NCI-H146 treated with DMSO at 0.1 percent for 48 hours (cell line): Measurements from ENCODE around the gene CRELD2.

ENCODE experiments used
- DNase-seq: peaks from one replicate; lab custom pipeline; 2025; ENCODE audit not compliant: unreplicated experiment; lab: John Stamatoyannopoulos, UW

Gene CRELD2, protein sequence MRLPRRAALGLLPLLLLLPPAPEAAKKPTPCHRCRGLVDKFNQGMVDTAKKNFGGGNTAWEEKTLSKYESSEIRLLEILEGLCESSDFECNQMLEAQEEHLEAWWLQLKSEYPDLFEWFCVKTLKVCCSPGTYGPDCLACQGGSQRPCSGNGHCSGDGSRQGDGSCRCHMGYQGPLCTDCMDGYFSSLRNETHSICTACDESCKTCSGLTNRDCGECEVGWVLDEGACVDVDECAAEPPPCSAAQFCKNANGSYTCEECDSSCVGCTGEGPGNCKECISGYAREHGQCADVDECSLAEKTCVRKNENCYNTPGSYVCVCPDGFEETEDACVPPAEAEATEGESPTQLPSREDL

DNA sequence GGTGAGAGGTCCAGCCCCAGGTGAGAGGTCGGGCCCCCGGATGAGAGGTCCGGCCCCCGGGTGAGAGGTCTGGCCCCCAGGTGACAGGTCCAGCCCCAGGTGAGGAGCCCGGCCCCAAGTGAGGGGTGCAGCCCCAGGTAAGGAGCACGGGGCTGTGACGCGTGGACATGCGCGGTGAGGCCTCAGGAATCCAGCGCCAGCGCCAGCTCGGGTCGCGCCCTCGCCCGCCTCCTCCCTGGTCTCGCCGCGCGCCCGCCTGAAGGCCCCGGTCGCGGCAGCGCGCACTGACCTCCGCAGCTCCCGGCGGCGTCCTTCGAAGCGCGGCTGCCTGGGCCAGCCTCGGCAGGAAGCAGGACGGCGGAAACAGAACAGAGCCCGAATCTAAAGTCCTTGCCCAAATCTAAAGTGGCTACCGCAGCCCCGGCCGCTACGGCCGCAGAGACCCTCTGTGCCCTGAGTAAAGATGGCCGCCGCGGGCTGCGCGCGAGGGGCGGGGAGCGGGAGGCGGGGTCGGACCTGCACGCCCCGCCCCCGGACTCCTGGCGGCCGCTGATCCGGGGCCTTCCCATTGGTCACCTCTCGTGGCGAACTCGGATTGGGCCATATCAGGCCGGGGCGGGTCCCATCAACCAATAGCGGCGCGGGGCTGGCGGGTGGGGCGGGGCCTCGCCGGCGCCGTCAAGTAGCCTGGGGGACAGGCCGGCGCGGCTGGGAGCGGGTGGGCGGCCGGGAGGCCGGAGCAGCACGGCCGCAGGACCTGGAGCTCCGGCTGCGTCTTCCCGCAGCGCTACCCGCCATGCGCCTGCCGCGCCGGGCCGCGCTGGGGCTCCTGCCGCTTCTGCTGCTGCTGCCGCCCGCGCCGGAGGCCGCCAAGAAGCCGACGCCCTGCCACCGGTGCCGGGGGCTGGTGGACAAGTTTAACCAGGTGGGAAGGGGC lies at the start of gene CRELD2, which contains the start of gene ALG12:
Gene CRELD2, plus strand, starts transcription at position 661 of the 937 bp plus-strand sequence. Its CDS starts 136 bp downstream, at position 797.
Gene ALG12, minus strand, starts transcription at position 465 of the 937 bp plus-strand sequence. CDS start 4,673 bp downstream, outside the sequence.
- peak; percentile 86 for DNase-seq

DNA sequence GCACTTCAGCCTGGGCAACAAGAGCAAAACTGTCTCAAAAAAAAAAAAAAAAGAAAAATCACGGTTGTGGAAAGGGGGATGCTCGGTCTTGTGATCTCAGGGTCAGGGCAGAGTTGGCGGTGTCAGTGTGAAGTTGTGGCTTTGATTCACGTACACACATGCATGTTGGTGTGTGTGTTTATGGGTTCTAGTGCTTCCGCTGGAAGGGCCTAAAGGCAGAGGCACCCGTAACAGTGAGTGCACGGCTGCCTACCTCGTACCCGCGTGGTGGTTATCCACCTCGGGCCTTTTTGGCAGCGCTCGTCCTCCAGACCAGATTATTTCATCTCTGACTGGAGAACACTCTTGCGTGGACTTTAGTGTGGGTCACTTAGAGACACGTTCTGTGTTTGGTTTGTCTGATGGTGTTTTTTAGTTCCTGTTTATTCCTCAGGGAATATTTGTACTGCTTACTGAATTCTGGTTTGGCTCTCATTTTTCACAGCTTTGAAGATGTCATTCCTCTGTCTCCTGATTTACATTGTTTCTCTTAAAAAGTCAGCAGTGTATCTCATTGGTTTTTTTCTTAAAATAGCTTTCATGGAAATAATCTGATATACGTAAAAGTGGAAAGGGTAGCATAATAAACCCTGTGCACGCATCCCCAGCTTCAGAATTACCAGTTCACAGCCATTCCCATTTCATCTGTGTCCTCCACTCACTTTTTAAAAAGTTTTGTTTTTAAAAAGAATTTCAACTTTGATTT lies 49.2 kb upstream of the CRELD2 start:
- DNase-seq, result no peak

DNA sequence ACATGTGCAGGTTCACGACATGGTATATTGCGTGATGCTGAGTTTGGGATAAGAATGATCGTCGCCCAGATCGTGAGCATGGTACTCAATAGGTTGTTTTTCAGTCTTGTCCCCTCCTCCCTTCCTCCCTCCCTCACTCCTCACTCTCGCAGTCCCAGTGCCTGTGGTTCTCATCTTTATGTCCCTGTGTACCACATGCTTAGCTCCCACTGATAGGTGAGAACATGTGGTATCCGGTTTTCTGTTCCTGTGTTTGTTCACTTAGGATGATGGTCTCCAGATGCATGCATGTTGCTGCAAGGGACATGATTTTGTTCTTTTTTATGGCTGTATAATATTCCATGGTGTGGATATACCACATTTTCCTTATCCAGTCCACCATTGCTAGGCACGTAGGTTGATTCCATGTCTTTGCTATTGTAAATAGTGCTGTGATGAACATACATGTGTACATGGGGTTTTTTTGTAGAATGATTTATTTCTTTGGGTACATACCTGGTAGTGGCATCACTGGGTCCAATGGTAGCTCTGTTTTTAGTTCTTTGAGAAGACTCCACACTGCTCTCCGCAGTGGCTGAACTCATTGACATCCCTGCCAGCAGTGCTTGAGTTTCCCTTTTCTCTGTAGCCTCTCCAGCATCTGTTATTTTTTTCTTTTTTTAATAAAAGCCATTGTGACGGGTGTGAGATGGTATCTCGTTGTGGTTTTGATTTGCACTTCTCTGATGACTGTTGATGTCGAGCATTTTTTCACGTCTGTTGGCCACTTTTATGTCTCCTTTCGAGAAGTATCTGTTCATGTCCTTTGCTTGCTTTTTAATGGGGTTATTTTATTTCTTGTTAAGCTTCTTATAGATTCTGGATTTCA lies 48.4 kb upstream of the CRELD2 start:
- DNase-seq, result no peak

DNA sequence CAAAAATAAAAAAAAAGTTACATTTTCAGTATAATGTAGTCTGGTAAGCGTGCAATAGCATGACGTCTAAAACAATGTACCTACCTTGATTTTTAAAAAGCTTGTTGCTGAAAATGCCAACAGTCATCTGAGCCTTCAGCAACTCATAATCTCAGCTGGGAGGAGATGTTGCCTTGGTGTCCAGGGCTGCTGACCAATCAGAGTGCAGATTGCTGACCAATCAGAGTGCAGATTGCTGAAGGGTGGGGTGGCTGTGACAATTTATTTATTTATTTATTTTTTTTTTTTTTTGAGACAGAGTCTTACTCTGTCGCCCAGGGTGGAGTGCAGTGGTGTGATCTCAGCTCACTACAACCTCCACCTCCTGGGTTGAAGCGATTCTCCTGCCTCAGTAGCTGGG lies 47.0 kb upstream of the CRELD2 start:
- DNase-seq, result no peak

DNA sequence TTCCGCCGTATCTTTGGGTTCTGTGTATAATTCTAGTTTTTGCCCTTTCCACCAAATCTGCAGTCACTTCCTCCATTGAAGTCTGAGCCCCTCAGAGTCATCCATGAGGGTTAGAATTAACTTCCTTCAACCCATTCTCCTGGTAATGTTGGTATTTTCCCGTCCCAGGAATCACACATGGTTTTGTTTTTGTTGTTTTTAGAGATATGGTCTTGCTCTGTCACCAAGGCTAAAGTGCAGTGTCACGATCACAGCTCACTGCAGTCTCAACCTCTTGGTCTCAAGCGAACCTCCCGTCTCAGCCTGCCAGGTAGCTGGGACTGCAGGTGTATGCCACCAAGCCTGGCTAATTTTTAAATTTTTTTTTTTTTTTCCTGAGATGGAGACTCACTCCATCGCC lies 46.1 kb upstream of the CRELD2 start:
- DNase-seq, result no peak

DNA sequence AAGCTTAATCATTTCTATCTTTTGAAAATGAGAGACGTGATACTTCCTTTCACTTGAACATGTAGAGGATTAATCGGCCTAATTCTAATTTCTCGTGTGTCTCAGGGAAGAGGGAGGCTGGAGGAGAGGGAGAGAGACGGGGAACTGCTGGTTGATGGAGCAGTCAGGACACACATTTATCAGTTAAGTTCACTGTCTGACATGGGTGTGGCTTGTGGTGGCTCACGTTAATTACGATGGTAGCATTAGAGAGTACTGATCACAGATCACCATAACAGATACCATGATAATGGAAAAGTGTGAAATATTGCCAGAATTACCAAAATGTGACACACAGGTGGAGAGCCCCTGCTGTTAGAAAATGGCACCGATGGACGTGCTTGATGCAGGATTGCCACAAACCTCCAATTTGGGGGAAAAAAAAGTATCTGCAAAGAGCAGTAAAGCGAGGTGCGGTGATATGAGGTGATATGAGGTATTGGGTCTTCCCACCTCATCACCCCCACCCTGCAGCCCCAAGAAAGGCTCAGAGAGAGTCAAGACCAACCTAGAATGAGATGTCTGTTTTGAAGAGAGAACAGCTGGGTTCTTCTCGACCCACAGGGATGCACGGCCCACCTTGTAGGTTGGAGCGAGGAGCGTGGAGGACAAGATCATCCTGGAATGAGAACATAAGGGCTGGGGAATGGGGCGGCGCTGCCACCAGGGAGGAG lies 45.0 kb upstream of the CRELD2 start:
- DNase-seq, result no peak

DNA sequence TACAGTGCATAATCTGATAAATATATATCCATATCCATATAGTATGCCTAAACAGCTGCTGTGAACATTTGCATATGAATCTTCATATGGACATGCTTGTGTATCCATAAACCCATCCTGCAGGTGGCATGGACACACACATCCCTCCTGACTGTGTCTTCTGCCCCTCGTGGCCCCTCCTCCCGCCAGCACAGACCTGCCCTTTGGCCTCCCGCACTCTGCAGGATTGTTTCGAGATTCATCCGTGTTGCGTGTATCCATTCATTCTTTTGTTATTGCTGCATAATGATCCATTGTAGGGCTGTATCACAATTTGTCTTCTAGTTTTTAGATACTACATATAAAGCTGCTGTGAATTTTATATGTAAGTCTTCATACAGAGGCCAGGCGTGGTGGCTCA lies 40.8 kb upstream of the CRELD2 start:
- no peak for DNase-seq

DNA sequence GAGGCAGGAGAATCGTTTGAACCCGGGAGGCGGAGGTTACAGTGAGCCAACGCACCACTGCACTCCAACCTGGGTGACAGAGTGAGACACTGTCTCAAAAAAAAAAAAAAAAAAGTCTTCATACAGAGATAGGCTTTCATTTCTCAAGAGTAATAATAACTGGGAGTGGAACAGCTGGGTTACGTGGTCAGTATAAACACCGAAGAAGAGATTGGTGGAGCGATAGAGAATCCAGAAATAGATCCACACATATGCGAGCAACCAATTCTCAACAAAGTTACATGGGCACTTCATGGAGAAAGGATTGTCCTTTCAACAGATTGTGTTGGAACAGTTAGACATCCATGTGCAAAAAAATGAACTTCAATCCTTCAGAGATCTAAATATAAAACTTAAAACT lies 40.2 kb upstream of the CRELD2 start:
- no peak for DNase-seq

DNA sequence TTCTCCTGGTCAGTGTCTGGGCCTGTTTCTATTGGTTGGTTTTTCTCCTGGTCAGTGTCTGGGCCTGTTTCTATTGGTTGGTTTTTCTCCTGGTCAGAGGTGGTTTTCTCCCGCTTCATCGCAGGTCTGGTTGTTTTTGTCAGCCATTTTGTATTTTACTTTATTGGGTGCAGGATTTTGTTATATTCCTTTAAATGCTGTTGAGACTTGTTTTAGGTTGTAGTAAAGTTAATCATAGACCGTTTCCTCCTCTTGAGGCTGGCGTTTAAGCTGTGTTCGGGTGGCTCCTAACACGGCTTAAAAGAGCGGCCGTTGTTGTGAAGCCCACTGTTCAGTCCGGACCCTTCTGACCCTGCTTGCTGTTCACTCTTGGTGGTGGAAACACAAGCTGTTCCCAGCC lies 38.6 kb upstream of the CRELD2 start:
- no peak for DNase-seq

DNA sequence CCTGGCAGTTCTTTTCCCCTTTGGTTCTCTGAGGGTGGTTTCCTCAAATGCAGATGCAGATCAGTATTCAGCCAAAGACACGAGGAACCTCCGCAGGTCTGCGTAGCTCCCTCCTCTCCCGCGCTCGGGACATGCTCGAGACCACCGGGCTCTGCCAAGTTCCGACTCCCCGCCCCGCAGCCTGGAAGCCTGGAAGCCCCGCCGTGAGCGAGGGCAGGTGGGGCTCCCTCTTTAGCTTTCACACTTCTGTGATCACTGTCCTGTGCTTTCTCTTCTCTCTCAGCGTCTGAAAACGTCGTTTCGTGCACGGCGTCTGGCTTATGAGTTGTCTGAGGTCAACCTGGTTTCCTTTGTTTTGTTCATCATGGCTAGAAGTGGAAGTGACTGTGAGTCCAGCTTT lies 38.2 kb upstream of the CRELD2 start:
- no peak for DNase-seq

DNA sequence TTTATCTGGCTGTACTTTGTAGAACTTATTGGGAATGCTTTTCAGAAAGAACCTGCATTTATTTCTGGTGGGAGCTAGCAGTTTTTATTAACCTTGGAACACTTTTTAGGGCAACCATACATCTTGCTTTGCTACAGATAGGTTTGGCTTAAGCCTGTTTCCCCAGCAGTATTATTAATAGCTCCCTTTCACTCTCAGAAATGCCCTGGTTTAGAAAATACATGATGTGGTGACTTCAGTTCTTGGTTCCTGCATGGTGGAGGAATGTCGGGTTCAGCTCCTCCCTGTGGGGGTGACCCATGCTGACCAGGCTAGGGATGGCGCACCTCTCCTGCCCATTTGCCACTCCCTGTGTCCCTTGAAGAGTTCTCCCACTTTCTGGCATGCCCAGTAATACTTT lies 36.6 kb upstream of the CRELD2 start:
- DNase-seq, result no peak

DNA sequence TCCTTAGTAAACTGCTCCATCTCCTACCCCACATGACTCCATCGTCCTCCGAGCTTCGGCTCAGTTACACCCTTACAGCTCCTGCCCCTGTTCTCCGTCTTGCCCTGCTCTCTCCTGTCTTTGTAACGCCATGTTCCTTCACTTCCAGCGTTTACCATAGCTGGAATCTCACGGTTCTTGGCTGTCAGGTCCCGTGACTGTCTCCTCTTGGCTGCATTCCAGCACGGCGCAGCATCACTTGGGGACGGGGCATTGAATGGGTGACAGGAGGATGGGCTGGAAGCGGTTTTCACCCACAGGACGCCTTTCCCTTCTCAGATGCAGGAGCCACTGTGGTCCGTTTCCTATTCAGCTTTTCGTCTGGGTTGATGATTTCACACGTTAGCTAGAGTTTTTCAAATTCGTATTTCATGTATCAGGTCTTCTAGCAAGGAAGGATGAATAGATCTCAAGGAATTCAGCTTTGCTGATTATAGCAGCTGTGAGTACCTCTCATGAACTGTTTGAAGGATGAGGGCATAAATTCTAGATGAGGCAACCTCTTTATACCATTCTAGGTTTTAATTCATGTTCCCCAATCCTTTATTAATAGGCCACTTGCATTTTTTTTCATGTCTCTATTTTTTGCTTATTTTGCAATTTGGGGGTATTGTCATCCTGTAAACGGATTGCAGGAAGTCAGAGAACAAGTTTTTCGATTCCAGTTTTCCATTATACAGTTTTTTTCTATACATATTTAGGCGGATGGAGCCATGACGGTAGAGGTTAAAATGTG lies 35.7 kb upstream of the CRELD2 start:
- DNase-seq, result no peak

DNA sequence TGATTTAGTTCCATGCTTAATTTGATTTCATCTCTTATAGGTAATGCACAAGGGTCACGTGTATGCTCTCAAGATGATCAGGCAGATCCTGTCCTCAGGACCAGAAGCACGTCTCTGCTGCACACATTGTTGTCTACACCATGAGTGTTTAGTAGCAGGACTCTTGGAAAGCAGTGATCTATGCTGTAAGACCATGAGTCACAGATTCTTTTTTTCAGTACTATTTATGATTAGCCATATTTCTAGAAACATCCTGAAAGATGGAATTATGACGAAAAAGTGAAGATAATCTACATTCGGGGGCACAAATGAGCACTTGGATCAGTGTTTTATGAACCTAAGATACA lies 35.2 kb upstream of the CRELD2 start:
- no peak for DNase-seq

DNA sequence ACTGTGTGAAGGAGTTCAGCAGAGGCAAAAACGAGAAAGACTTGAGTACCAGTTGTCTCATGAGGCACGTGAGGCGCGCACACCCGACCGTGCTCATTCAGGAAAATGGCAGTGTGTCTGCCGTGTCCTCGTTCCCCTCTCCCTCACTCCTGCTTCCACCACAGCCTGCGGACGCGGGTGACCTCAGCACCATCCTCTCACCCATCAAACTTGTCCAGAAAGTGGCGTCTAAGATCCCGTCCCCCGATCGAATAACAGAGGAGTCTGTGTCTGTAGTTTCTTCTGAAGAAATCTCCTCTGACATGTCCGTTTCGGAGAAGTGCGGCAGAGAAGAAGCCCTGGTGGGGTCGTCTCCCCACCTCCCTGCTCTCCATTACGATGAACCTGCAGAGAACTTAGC lies 34.4 kb upstream of the CRELD2 start:
- no peak for DNase-seq

DNA sequence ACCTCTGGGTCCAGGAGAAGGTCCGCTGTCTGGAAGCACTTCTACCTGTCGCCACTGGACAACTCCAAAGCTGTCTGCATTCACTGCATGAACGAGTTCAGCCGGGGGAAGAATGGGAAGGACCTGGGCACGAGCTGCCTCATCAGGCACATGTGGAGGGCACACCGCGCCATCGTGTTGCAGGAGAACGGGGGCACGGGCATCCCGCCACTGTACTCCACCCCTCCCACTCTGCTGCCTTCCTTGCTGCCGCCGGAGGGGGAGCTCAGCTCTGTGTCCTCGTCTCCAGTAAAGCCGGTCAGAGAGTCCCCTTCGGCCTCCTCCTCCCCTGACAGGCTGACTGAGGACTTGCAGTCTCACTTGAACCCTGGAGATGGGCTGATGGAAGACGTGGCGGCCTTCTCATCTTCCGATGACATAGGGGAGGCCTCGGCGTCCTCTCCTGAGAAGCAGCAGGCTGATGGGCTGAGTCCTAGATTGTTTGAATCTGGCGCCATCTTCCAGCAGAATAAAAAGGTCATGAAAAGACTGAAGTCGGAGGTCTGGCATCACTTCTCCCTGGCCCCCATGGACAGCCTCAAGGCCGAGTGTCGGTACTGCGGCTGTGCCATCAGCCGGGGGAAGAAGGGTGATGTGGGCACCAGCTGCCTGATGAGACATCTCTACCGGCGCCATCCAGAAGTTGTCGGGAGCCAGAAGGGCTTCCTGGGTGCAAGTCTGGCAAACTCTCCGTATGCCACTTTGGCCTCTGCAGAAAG lies 33.8 kb upstream of the CRELD2 start:
- no peak for DNase-seq

DNA sequence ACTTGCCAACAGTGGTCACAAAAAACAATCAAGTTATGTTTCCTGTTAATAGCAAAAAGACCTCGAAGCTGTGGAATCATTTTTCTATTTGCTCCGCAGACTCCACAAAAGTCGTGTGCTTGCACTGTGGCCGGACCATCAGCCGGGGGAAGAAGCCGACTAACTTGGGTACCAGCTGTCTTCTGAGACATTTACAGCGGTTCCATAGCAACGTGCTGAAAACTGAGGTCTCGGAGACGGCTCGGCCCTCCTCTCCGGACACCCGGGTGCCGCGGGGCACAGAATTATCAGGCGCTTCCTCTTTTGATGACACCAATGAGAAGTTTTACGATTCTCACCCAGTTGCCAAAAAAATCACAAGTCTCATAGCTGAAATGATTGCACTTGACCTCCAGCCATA lies 33.2 kb upstream of the CRELD2 start:
- no peak for DNase-seq

DNA sequence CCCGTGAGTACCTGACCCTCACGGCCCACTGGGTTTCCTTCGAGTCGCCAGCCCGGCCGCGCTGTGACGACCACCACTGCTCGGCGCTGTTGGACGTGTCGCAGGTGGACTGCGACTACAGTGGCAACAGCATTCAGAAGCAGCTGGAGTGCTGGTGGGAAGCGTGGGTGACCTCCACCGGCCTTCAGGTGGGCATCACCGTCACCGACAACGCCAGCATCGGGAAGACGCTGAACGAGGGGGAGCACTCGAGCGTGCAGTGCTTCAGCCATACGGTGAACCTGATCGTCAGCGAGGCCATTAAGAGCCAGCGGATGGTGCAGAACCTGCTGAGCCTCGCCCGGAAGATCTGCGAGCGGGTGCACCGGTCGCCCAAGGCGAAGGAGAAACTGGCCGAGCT lies 32.6 kb upstream of the CRELD2 start:
- DNase-seq, result no peak

DNA sequence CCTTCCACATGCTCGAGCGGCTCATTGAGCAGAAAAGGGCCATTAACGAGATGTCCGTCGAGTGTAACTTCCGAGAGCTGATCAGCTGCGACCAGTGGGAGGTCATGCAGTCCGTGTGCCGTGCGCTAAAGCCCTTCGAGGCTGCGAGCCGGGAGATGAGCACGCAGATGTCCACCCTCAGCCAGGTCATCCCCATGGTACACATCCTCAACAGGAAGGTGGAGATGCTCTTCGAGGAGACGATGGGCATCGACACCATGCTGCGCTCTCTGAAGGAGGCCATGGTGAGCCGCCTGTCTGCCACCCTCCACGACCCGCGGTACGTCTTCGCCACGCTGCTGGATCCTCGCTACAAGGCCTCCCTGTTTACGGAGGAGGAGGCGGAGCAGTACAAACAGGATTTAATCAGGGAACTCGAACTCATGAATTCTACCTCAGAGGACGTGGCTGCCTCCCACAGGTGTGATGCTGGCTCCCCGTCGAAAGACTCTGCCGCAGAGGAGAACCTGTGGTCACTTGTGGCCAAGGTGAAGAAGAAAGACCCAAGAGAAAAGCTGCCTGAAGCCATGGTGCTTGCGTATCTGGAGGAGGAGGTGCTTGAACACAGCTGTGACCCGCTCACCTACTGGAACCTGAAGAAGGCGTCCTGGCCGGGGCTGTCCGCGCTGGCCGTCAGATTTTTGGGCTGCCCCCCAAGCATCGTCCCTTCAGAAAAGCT lies 31.9 kb upstream of the CRELD2 start:
- no peak for DNase-seq
